HG03095 (cell line): ENCODE data around the gene NFATC4.
"Not testable (repeated sequence)": the region's sequence is repeated elsewhere in the genome, so short reads cannot be mapped to it uniquely, and the experiment has no call there.

Source experiments
- ATAC-seq: cut with Tn5 transposase; IDR thresholded peaks from one replicate; pipeline ENCODE4 v1.9.1; 2021; ENCODE audit warnings: moderate library complexity; ENCODE audit not compliant: unreplicated experiment

NFATC4 gene

DNA sequence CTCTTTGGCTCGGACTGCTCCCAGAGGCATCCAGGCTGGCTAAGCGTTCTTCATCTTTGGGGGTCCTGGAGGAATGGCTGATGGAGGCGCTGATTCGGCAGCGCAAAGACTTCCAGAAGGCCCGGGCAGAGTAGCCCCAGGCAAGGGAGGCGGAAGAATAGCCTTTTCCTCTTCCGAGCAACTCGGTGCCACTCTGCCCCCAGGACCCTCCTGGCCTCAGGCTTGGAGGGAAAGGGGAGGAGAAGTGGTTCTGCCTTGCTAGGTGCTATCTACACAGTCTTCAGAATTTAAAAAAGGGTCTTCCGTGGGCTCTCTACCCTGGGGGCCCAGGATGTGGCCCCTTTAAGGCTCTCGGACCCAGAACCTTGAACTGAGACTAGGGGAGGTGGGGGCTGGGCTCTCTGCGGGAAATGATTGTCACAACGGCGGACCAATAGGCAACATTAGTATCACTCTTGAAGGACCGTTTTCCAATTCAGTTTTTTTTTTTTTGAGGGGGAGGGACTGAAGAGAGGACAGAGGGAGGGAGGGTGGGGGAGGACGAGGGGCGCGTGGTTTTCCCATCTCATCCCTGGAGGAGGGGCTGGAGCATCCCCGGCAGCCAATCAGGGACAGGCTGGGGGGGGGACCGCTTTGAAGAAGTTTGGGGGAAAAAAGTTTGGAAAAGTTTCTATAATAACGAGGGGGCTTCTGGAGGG is at the start of gene NFATC4:
NFATC4 (plus strand) TSS at position 671 of the 698 bp plus-strand sequence. CDS start 157 bp downstream, outside the sequence.
- ATAC-seq, result peak; percentile 21

DNA sequence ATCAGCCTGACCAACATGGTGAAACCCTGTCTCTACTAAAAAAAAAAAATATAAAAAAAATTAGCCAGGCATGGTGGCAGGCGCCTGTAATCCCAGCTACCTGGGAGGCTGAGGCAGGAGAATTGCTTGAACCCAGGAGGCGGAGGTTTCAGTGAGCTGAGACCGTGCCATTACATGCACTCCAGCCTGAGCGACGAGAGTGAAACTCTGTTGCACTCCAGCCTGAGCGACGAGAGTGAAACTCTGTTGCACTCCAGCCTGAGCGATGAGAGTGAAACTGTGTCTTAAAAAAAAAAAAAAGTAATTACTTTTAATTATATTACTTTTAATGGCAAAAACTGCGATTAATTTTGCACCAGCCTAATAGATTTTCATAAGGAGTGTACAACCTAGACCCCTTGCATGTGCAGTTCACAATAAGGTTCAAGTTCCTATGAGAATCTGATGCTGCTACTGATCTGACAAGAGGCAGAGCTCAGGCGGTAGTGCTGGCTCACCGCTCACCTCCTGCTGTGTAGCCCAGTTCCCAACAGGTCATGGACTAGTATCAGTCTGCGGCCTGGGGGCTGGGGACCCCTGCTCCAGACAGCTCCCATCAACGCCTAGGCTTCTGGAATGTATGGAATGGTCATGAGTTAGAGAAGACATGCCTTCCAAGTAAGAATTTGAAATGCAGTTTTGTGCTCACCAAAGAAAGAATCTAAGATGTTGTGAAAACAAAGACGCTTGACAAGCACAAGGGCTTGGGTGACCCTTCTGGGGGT is 46.6 kb upstream of the NFATC4 start:
- no peak for ATAC-seq

GRCh38 chr14:24322672-24323071 is 45.3 kb upstream of the NFATC4 start:
- ATAC-seq, result no peak

DNA sequence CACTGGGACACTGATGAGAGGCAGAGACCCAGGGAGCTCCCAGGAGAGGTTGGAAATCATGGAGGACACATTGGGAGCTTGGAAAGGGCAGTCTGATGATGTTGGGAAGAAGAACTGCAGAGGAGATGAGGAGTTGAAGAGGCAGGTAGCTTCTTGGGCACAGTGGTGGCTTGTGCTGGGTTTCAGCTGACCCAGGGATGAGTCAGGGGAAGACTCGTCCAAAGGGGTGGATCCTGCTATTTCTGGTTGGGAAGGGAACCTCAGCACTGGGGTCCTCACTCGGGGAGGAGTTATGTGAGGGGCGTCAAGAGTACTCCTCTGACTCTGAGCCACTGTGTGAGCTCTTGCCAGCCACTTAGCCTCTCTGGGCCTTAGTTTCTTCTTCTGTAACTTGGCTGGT is 44.6 kb upstream of the NFATC4 start:
- ATAC-seq, result no peak

DNA sequence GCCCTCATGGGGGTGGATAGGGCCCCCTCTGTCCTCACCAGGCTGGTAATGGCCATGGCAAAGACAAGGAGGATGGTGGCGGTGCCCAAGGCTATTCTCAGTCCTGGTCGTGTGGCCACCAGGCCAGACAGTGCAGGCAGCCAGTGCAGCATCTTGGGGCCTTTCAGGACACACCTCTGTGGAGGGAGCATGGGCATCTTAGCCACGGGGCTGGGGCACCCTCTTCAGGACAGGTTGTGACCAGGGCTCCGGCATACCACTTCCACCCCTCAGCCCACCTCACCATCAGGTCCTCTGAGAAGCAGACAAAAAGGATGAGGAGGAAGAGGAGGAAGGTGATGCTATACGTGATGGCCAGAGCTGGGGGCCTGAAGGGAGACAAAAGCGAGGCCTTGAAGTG is 44.0 kb upstream of the NFATC4 start:
- ATAC-seq, result no peak

- ATAC-seq, result no peak
Measured at GRCh38 chr14:24325041-24325530, 42.9 kb upstream of the NFATC4 start.

DNA sequence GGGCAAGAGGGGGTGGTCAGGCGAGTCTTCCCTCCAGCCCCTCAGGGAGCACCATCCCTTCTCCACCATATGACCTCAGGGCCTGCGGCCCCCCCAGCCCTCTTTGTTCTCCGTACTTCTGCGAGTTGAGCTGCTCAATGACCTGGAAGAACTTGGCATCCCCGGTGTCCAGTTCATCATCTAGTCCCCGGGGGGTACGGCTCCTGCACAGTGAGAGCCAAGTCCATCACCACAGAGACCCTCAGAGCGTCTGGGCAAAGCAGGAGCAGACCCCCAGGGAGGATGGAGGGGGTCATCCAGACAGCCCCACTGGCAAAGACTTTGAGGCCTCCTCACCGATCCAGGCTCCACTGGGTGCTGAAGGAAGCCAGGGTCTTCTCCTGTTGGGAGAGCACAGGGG is 42.0 kb upstream of the NFATC4 start:
- no peak for ATAC-seq

DNA sequence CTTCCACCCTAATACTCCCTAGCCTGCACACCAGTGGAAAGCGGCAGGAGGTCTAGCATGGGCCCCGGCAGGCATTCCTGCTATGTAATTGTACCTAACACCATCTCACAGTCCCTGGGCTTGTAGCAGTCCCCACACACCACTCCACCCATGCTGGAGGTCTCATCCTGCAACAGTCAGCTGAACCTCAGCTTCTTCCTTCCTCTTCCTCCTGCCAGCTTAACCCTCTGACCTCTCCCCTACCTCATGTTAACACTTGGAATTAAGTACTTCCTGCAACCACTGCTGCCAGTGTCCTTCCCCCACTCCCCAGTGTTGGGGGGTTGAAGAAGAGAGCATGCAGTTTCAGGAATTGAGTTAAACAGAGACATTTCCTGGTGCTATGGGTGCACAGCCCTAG is 40.7 kb upstream of the NFATC4 start:
- no peak for ATAC-seq

- not testable (repeated sequence) for ATAC-seq
Measured at GRCh38 chr14:24327914-24328313, 40.1 kb upstream of the NFATC4 start.

GRCh38 chr14:24329073-24329663 is 38.8 kb upstream of the NFATC4 start:
- ATAC-seq, result no peak

- no peak for ATAC-seq
Measured at GRCh38 chr14:24329736-24330135, 38.2 kb upstream of the NFATC4 start.

DNA sequence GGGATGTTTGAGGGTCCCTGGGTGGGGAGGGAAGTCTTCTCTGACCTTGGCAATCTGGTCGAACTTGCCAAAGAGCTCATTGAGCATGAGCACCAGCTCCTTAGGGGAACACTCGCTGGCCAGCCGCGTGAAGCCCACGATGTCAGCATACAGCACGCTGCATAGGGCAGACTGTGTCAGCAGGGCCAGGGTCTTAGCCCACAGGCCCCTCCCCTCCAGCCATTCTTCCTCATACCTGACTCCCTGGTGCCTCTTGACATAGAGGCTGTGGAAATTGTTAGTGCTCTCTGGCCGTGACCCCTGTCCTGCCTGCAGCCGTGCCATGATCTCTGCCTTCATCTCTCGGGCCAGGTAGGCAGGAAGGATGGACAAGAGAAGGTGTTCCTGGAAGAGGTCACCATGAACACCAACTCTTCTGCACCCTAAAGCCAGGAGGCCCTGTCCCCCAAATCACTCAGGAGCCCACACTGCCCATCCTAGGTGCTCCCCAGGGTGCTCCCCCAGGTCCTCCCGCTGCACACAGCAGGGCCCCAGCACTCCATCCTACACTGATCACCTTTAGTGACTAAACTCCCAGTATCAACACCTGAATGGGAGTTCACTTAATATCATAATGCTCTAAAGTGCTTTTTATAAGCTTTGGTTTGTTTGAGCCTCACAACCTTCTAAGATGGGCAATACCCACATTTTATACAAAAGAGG is 36.9 kb upstream of the NFATC4 start:
- no peak for ATAC-seq

- ATAC-seq, result no peak
Measured at GRCh38 chr14:24331731-24332267, 36.2 kb upstream of the NFATC4 start.

GRCh38 chr14:24332268-24332993 is 35.6 kb upstream of the NFATC4 start:
- ATAC-seq, result peak; percentile 77

DNA sequence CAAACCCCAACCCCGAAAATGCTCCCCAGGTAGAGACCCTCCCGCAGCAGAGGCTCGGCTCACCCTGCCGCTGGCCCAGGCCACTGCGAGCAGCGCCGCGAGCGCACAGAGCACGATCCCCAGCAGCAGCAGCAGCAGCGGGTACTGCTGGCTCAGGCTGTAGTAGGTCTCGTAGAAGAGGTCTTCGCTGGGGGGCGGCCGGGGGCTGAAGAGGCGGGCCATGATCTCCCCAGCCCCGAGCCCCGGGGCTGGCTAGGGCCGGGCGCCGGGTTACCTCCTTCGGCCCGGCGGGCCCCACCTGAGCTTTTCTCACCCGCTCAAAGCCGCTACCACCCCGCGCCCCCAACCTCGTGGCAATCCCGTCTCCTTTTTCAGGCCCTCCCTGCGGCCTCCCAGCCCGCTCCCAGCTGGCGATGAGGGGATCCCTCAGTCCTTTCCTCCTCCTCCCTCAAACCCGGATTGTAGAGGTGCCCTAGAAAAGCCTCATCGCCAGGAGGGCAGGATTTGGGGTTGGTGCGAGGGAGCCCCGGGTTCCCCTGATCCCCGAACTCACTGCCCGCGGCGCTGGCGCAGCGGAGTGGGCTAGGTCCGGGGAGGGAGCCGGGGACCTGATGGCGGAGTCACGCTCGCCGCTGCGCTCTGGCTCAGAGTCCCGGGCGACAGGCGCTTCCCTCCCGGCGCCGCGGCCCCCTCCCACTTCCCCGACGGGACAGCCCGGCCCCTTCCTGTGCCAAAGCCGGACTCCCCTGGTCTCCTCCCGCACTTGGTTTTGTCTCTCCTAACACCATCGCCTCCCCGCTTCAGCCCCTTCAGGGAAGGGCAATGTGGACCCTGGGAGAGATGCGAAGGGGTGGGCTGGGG is 33.3 kb upstream of the NFATC4 start, which contains the start of gene ADCY4:
ADCY4 (minus strand) TSS at position 641 of the 861 bp plus-strand sequence; CDS start at position 222, 419 bp downstream.
- no peak for ATAC-seq

- no peak for ATAC-seq
Measured at GRCh38 chr14:24335461-24336171, 32.4 kb upstream of the NFATC4 start.

- ATAC-seq, result no peak
Measured at GRCh38 chr14:24337144-24337823, 30.7 kb upstream of the NFATC4 start.

DNA sequence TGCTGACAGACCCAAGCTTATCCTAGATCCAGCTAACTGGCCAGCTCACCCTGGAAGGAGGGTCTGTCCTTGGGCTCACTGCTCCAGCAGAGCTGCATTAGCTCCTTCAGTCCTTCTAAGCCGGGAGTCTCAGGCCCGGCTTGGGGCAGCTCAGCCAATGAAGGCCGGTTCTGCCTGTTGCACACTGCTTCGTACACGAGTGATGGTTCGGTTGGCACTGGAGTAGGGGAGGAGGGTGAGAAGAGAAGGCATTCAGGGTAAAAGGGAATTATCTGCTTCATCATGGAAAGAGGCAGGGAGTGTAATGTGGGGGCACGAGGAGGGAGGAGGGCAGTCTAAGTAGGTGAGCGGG is 30.2 kb upstream of the NFATC4 start:
- no peak for ATAC-seq
